CD8-positive, alpha-beta memory T cell (primary cell): ENCODE results near the gene GOLGA3. TPM values are rescaled to one million over a fixed set of nuclear protein-coding genes. Genes with fewer than 3 reads are reported as not detected.
"Not testable (repeated sequence)": the region's sequence is repeated elsewhere in the genome, so short reads cannot be mapped to it uniquely, and the experiment has no call there.

Source experiments
- CTCF ChIA-PET: fragments of 350-600 bp; sonication (Branson Sonifier 250); formaldehyde crosslinking; loops from one replicate; lab custom pipeline; 2021; ENCODE audit warnings: antibody characterized with exemption; lab: Charles Lee
- POLR2A ChIA-PET: fragments of 350-600 bp; sonication (Branson Sonifier 250); formaldehyde crosslinking; loops from one replicate; lab custom pipeline; 2021; ENCODE audit warnings: antibody characterized with exemption; lab: Charles Lee
- DNase-seq, 5 donors: peaks; one replicate each; pipeline versions ENCODE4 v3.0.0 to v3.0.0-alpha.2; 2020 to 2022; ENCODE audit warnings: mixed read lengths in 1 of 5
- H3K27ac ChIP-seq: one replicate; pipeline ENCODE4 v1.7.0; 2013; ENCODE audit warnings: low read depth, mild to moderate bottlenecking, low read length, moderate library complexity
- H3K27me3 ChIP-seq: 2 replicates; pipeline ENCODE4 v1.7.0; 2013; ENCODE audit warnings: low read length, mild to moderate bottlenecking; ENCODE audit not compliant: insufficient read depth, poor library complexity, severe bottlenecking
- H3K36me3 ChIP-seq: 2 replicates; pipeline ENCODE4 v1.7.0; 2013; ENCODE audit warnings: mild to moderate bottlenecking, low read length, moderate library complexity; ENCODE audit not compliant: insufficient read depth
- H3K4me1 ChIP-seq: 2 replicates; pipeline ENCODE4 v1.7.0; 2013; ENCODE audit warnings: mild to moderate bottlenecking, low read length, moderate library complexity; ENCODE audit not compliant: insufficient read depth
- H3K4me3 ChIP-seq: 2 replicates; pipeline ENCODE4 v1.7.0; 2013; ENCODE audit warnings: mild to moderate bottlenecking, low read length
- H3K9me3 ChIP-seq: 2 replicates; pipeline ENCODE4 v1.7.0; 2013; ENCODE audit warnings: mild to moderate bottlenecking, low read length
- H3K27ac Mint-ChIP-seq, 8 donors: one replicate each; pipeline ENCODE4 v1.8.0; 2020 to 2021; ENCODE audit warnings: mixed read lengths in 8 of 8, mild to moderate bottlenecking in 6 of 8, inconsistent platforms in 3 of 8, moderate library complexity in 3 of 8
- H3K27me3 Mint-ChIP-seq, 2 donors: one replicate each; pipeline ENCODE4 v1.8.0; 2020 to 2021; ENCODE audit warnings: mixed read lengths in 2 of 2, mild to moderate bottlenecking in 1 of 2, moderate library complexity in 1 of 2
- H3K36me3 Mint-ChIP-seq, 3 donors: one replicate each; pipeline ENCODE4 v1.8.0; 2020 to 2021; ENCODE audit warnings: mixed read lengths in 3 of 3, inconsistent platforms in 1 of 3, mild to moderate bottlenecking in 1 of 3
- H3K4me1 Mint-ChIP-seq, 3 donors: one replicate each; pipeline ENCODE4 v1.8.0; 2020 to 2021; ENCODE audit warnings: mixed read lengths in 3 of 3, inconsistent platforms in 1 of 3, mild to moderate bottlenecking in 1 of 3
- H3K4me3 Mint-ChIP-seq, 7 donors: one replicate each; pipeline ENCODE4 v1.8.0; 2020 to 2021; ENCODE audit warnings: mixed read lengths in 7 of 7, mild to moderate bottlenecking in 6 of 7, moderate library complexity in 4 of 7, inconsistent platforms in 2 of 7
- H3K9me3 Mint-ChIP-seq, 5 donors: one replicate each; pipeline ENCODE4 v1.8.0; 2020 to 2022; ENCODE audit warnings: mixed read lengths in 5 of 5, mild to moderate bottlenecking in 3 of 5, moderate library complexity in 2 of 5, inconsistent platforms in 1 of 5
- polyA plus RNA-seq: library from polyadenylated mRNA; unstranded; fragments of 300-500 nt; fragmentation: Illumina TruSeq; gene quantifications from one replicate; pipeline ENCODE4 v1.2.3, GENCODE V29; 2021
- total RNA-seq, 2 experiments: library from RNA; stranded (reverse); gene quantifications; one replicate each; pipeline ENCODE4 v1.2.3, GENCODE V29; 2021

Gene GOLGA3
- total and polyA plus RNA-seq, 3 experiments from 2014 or later, result 13.4 to 68.2 (median 63.7) TPM

GRCh38 chr12:132764231-132764630 lies 64.4 kb downstream of the GOLGA3 start:
- H3K9me3 Mint-ChIP-seq, result no peaks in the 10 kb centered on the region
- H3K36me3 Mint-ChIP-seq, result peaks cover 0 to 14% (median 2%) of the 10 kb centered on the region in 3 donors
- H3K27ac Mint-ChIP-seq, result peak overlapping the region in 1 of 8 donors; percentile 17
- peaks cover 0 to 2% of the 10 kb centered on the region in 2 donors for H3K27me3 Mint-ChIP-seq
- Histone ChIP-seq H3K27me3 (no peaks in the 10 kb centered on the region), H3K27ac (no peak overlapping the region), H3K4me3 (no peak overlapping the region), H3K9me3 (no peaks in the 10 kb centered on the region), H3K36me3 (no peaks in the 10 kb centered on the region), H3K4me1 (peaks cover 35% of the 10 kb centered on the region)
- ChIA-PET POLR2A (no interaction called here), CTCF (interaction anchor here (0.7 to 2.5 kb wide), 2 partner anchors 34 to 140 kb away, joined by 3 to 12 read pairs; no protein-coding TSS in a partner anchor)
- no peak for DNase-seq
- H3K4me3 Mint-ChIP-seq, result peak overlapping the region in 1 of 7 donors; percentile 23
- H3K4me1 Mint-ChIP-seq, result peaks cover 19 to 33% (median 26%) of the 10 kb centered on the region in 3 donors

DNA sequence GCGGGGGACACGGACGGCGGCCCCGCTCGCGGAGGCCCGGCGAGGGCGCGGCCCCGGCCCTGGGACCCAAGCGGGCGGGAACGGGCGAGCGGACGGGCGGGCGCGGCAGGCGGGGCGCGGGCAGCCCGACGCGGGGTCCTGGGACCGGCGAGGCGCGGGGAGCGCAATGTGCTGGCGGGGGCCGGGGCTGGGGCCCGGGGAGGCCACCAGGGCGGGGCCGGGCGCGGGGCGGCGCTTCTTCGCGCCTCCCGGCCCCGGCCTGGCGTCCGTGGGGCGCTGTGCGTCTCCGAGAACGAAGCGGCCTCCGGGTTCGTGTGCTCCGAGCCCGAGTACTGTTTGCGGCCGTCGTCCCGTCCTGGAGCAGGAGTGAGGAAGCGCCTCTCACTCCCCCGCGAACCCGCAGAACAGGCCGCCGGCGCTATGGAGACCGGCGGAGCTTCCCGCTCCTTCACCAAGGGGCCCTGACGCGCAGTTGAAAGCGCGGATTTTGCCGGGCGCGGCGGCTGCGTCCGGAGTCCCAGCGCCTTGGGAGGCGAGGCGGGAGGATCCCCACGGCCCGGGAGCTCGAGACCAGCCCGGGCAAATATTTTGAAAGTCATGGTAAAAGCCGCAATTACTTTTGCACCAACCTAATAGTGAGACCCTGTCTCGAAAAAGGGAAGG lies 66.6 kb downstream of the GOLGA3 start:
- Mint-ChIP-seq H3K27ac (peak overlapping the region; percentile 73 to 92 (median 82)), H3K4me3 (peak overlapping the region; percentile 66 to 90 (median 76)), H3K36me3 (peaks cover 0 to 23% (median 2%) of the 10 kb centered on the region in 3 donors), H3K9me3 (no peaks in the 10 kb centered on the region), H3K4me1 (peaks cover 17 to 34% (median 22%) of the 10 kb centered on the region in 3 donors), H3K27me3 (peaks cover 0 to 2% of the 10 kb centered on the region in 2 donors)
- peaks cover under 1% of the 10 kb centered on the region for H3K36me3 ChIP-seq
- H3K4me3 ChIP-seq, result peak overlapping the region; percentile 58
- H3K27me3 ChIP-seq, result no peaks in the 10 kb centered on the region
- peak; percentile 77 to 89 (median 83) for DNase-seq
- ChIA-PET POLR2A (interaction anchor here (0.9 to 1.1 kb wide), 2 partner anchors 125 to 144 kb away, joined by 3 read pairs; partner anchors contain the start of gene CHFR), CTCF (interaction anchor here (1.0 kb wide), 1 partner anchor 143 kb away, joined by 3 read pairs; no protein-coding TSS in a partner anchor)
- H3K27ac ChIP-seq, result peak overlapping the region; percentile 79
- H3K9me3 ChIP-seq, result no peaks in the 10 kb centered on the region
- H3K4me1 ChIP-seq, result peaks cover 20% of the 10 kb centered on the region

GRCh38 chr12:132761032-132761920 lies 67.4 kb downstream of the GOLGA3 start, which contains the start of gene ANKLE2:
Gene ANKLE2 (minus strand): TSS chr12:132761832. CDS start chr12:132761798, 34 bp downstream.
- ChIA-PET POLR2A (interaction anchor here (0.9 to 1.2 kb wide), 3 partner anchors 50 to 145 kb away, joined by 3 read pairs; partner anchors contain the start of genes CHFR and PGAM5), CTCF (interaction anchor here (2.7 kb wide), 1 partner anchor 144 kb away, joined by 8 read pairs; no protein-coding TSS in a partner anchor)
- Histone ChIP-seq H3K4me3 (peak within 1 kb of the TSS; percentile 92), H3K36me3 (peaks cover 3% of the 10 kb centered on the region), H3K27ac (peak within 1 kb of the TSS; percentile 79), H3K27me3 (no peaks in the 10 kb centered on the region), H3K9me3 (no peaks in the 10 kb centered on the region), H3K4me1 (peaks cover 20% of the 10 kb centered on the region)
- H3K4me3 Mint-ChIP-seq, result peak within 1 kb of the TSS; percentile 89 to 95 (median 93)
- H3K36me3 Mint-ChIP-seq, result peaks cover 0 to 28% (median 2%) of the 10 kb centered on the region in 3 donors
- H3K9me3 Mint-ChIP-seq, result no peaks in the 10 kb centered on the region
- peaks cover 19 to 37% (median 24%) of the 10 kb centered on the region in 3 donors for H3K4me1 Mint-ChIP-seq
- peaks cover 0 to 2% of the 10 kb centered on the region in 2 donors for H3K27me3 Mint-ChIP-seq
- DNase-seq, result peak; percentile 41 to 84 (median 57)
- peak within 1 kb of the TSS; percentile 95 to 100 (median 98) for H3K27ac Mint-ChIP-seq

DNA sequence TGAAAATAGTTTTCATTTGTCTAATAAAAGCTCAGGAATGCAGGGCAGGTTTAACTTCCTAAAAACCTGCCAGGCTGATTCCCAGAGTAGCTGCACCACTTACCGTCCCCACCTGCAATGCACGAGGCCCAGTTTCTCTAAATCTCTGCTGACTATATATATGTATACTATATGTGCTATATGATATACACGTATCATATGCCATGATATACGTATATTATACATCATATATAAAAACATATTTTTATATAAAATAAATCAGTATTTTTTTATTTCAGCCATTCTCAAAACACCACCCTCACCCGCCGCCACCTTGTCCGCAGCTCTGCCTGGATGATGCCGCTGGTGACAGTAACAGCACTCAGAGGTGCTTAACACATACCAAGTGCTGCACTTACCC lies 69.3 kb downstream of the GOLGA3 start:
- Histone ChIP-seq H3K36me3 (peaks cover 9% of the 10 kb centered on the region), H3K27ac (no peak overlapping the region), H3K9me3 (no peaks in the 10 kb centered on the region), H3K4me1 (peaks cover 20% of the 10 kb centered on the region), H3K27me3 (no peaks in the 10 kb centered on the region), H3K4me3 (no peak overlapping the region)
- peak overlapping the region in 4 of 8 donors; percentile 29 to 95 (median 42) for H3K27ac Mint-ChIP-seq
- H3K4me1 Mint-ChIP-seq, result peaks cover 21 to 39% (median 24%) of the 10 kb centered on the region in 3 donors
- no peak for DNase-seq
- H3K36me3 Mint-ChIP-seq, result peaks cover 0 to 36% (median 4%) of the 10 kb centered on the region in 3 donors
- no peaks in the 10 kb centered on the region for H3K9me3 Mint-ChIP-seq
- H3K27me3 Mint-ChIP-seq, result peaks cover 0 to 2% of the 10 kb centered on the region in 2 donors
- H3K4me3 Mint-ChIP-seq, result peak overlapping the region; percentile 38 to 95 (median 91)
- CTCF ChIA-PET, result interaction anchor here (2.7 kb wide), 1 partner anchor 146 kb away, joined by 8 read pairs; no protein-coding TSS in a partner anchor
- POLR2A ChIA-PET, result no interaction called here

GRCh38 chr12:132758825-132759224 lies 69.8 kb downstream of the GOLGA3 start:
- H3K27ac Mint-ChIP-seq, result peak overlapping the region in 1 of 8 donors; percentile 95
- DNase-seq, H3K4me3 Mint-ChIP-seq, POLR2A ChIA-PET, H3K9me3 Mint-ChIP-seq, H3K27me3 Mint-ChIP-seq, H3K27ac ChIP-seq, H3K27me3 ChIP-seq, H3K9me3 ChIP-seq, H3K4me3 ChIP-seq: not testable (repeated sequence)
- peaks cover 0 to 39% (median 6%) of the 10 kb centered on the region in 3 donors for H3K36me3 Mint-ChIP-seq
- CTCF ChIA-PET, result interaction anchor here (2.7 kb wide), 1 partner anchor 146 kb away, joined by 8 read pairs; no protein-coding TSS in a partner anchor
- Histone ChIP-seq H3K36me3 (peaks cover 11% of the 10 kb centered on the region), H3K4me1 (peaks cover 20% of the 10 kb centered on the region)
- H3K4me1 Mint-ChIP-seq, result peaks cover 24 to 42% (median 24%) of the 10 kb centered on the region in 3 donors

GRCh38 chr12:132754160-132754932 lies 74.3 kb downstream of the GOLGA3 start:
- H3K27ac ChIP-seq, result no peak overlapping the region
- H3K4me3 ChIP-seq, result no peak overlapping the region
- Mint-ChIP-seq H3K27ac (peak overlapping the region in 1 of 8 donors; percentile 78), H3K36me3 (peaks cover 0 to 60% (median 6%) of the 10 kb centered on the region in 3 donors), H3K27me3 (no peaks in the 10 kb centered on the region), H3K4me1 (peaks cover 5 to 19% (median 10%) of the 10 kb centered on the region in 3 donors), H3K9me3 (no peaks in the 10 kb centered on the region), H3K4me3 (no peak overlapping the region)
- H3K36me3 ChIP-seq, result peaks cover 32% of the 10 kb centered on the region
- DNase-seq, result no peak
- no peaks in the 10 kb centered on the region for H3K9me3 ChIP-seq
- no peaks in the 10 kb centered on the region for H3K4me1 ChIP-seq
- CTCF ChIA-PET, result interaction anchor here (1.2 to 1.4 kb wide), 2 partner anchors 12 to 22 kb away, joined by 3 to 5 read pairs; no protein-coding TSS in a partner anchor
- POLR2A ChIA-PET, result no interaction called here
- H3K27me3 ChIP-seq, result no peaks in the 10 kb centered on the region

- H3K9me3 ChIP-seq, H3K27ac ChIP-seq, H3K4me3 Mint-ChIP-seq, H3K4me3 ChIP-seq, H3K9me3 Mint-ChIP-seq, H3K27me3 Mint-ChIP-seq, H3K4me1 ChIP-seq, DNase-seq, H3K27ac Mint-ChIP-seq, POLR2A ChIA-PET, H3K27me3 ChIP-seq: not testable (repeated sequence)
- peaks cover 34% of the 10 kb centered on the region for H3K36me3 ChIP-seq
- CTCF ChIA-PET, result interaction anchor here (1.4 kb wide), 1 partner anchor 12 kb away, joined by 5 read pairs; no protein-coding TSS in a partner anchor
- H3K4me1 Mint-ChIP-seq, result peaks cover 5 to 16% (median 8%) of the 10 kb centered on the region in 3 donors
- peaks cover 0 to 63% (median 6%) of the 10 kb centered on the region in 3 donors for H3K36me3 Mint-ChIP-seq
Observed at GRCh38 chr12:132753670-132754069, 75.0 kb downstream of the GOLGA3 start.
